Measurements from ENCODE around the gene PTPRG.

PTPRG gene

GRCh38 chr3:61894988-61895935, 333.9 kb downstream of the PTPRG start:
- DNase-seq (ENCODE audit: low read depth in 2 of 2) = peak; percentile 79 to 82

GRCh38 chr3:61896251-61896650, 334.9 kb downstream of the PTPRG start:
- DNase-seq (ENCODE audit: low read depth in 2 of 2) = no peak

GRCh38 chr3:61897848-61898247, 336.5 kb downstream of the PTPRG start:
- no peak for DNase-seq (ENCODE audit: low read depth in 2 of 2)

- DNase-seq (ENCODE audit: low read depth in 2 of 2) = no peak
These were observed 338.5 kb downstream of the PTPRG start for GRCh38 chr3:61899700-61900462.

- DNase-seq (ENCODE audit: low read depth in 2 of 2) = no peak
These were observed 340.1 kb downstream of the PTPRG start for GRCh38 chr3:61901496-61901895.

- DNase-seq (ENCODE audit: low read depth in 2 of 2) = no peak
These were observed 340.6 kb downstream of the PTPRG start for GRCh38 chr3:61901986-61902385.

GRCh38 chr3:61903074-61903473, 341.7 kb downstream of the PTPRG start:
- DNase-seq (ENCODE audit: low read depth in 2 of 2) = no peak

- peak in 1 of 2 experiments; percentile 24 for DNase-seq (ENCODE audit: low read depth in 2 of 2)
These were observed 342.7 kb downstream of the PTPRG start for GRCh38 chr3:61903931-61904657.

GRCh38 chr3:61907210-61907795, 345.9 kb downstream of the PTPRG start:
- no peak for DNase-seq (ENCODE audit: low read depth in 2 of 2)

GRCh38 chr3:61908382-61908781, 347.0 kb downstream of the PTPRG start:
- peak in 1 of 2 experiments; percentile 28 for DNase-seq (ENCODE audit: low read depth in 2 of 2)

GRCh38 chr3:61910732-61911131, 349.4 kb downstream of the PTPRG start:
- no peak for DNase-seq (ENCODE audit: low read depth in 2 of 2)

GRCh38 chr3:61912158-61912557, 350.8 kb downstream of the PTPRG start:
- DNase-seq (ENCODE audit: low read depth in 2 of 2) = no peak

- no peak for DNase-seq (ENCODE audit: low read depth in 2 of 2)
These were observed 352.3 kb downstream of the PTPRG start for GRCh38 chr3:61913701-61914100.

GRCh38 chr3:61914276-61914675, 352.9 kb downstream of the PTPRG start:
- DNase-seq (ENCODE audit: low read depth in 2 of 2) = no peak

GRCh38 chr3:61915296-61915695, 353.9 kb downstream of the PTPRG start:
- DNase-seq (ENCODE audit: low read depth in 2 of 2) = no peak

GRCh38 chr3:61919371-61919770, 358.0 kb downstream of the PTPRG start:
- DNase-seq (ENCODE audit: low read depth in 2 of 2) = no peak

- DNase-seq (ENCODE audit: low read depth in 2 of 2) = no peak
These were observed 360.7 kb downstream of the PTPRG start for GRCh38 chr3:61922118-61922517.

- no peak for DNase-seq (ENCODE audit: low read depth in 2 of 2)
These were observed 362.8 kb downstream of the PTPRG start for GRCh38 chr3:61924090-61924735.

- DNase-seq (ENCODE audit: low read depth in 2 of 2) = no peak
These were observed 363.6 kb downstream of the PTPRG start for GRCh38 chr3:61924991-61925390.

- no peak for DNase-seq (ENCODE audit: low read depth in 2 of 2)
These were observed 364.4 kb downstream of the PTPRG start for GRCh38 chr3:61925721-61926120.

GRCh38 chr3:61926923-61927322, 365.6 kb downstream of the PTPRG start:
- peak in 1 of 2 experiments; percentile 62 for DNase-seq (ENCODE audit: low read depth in 2 of 2)
